ENCODE data around the gene CHI3L2. TPM values are rescaled to one million over a fixed set of nuclear protein-coding genes. Genes with fewer than 3 reads are reported as not detected.

Gene CHI3L2
- total and polyA plus RNA-seq, 10 of the 15 experiments (the other 5 are each of a cell fraction or from before 2014, with no cell fraction given): 37.1 to 508 (median 98.3) TPM

DNA sequence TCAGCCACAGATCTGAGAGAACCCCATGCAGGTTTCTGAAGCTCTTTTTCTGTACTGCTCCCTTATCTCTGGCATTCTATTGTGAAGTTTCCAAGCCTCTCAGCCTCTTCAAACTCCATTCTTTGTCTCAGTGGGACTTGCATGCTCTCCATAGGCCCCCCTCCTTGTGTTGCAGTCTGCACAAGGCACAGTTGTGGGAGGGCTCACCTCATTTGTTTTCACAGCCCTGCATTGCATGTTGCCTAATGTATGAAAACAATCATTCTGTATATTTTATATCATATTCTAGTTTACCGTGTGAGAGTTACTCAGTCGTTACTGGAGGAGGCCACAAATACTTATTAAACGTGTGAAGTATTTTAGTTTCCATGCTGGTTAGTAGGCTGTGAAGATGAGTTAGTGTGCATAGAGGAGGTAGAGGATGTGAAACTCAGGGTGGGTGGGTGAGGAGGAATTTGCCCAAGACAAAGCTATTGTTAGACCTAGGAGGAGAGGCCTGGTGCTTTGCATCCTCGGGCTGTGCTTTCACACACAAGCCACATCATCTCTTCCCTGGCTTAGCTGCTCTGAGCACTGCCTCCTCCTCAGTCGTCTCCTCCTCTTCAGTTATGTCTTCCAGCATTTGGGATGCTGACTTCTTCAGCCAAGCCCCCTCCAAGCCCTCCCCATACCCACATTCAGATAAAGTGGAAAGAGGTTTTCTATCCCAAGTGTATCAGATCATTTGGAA is 7.8 kb upstream of the CHI3L2 start (continued):
- TF ChIP-seq, protein P1, sequence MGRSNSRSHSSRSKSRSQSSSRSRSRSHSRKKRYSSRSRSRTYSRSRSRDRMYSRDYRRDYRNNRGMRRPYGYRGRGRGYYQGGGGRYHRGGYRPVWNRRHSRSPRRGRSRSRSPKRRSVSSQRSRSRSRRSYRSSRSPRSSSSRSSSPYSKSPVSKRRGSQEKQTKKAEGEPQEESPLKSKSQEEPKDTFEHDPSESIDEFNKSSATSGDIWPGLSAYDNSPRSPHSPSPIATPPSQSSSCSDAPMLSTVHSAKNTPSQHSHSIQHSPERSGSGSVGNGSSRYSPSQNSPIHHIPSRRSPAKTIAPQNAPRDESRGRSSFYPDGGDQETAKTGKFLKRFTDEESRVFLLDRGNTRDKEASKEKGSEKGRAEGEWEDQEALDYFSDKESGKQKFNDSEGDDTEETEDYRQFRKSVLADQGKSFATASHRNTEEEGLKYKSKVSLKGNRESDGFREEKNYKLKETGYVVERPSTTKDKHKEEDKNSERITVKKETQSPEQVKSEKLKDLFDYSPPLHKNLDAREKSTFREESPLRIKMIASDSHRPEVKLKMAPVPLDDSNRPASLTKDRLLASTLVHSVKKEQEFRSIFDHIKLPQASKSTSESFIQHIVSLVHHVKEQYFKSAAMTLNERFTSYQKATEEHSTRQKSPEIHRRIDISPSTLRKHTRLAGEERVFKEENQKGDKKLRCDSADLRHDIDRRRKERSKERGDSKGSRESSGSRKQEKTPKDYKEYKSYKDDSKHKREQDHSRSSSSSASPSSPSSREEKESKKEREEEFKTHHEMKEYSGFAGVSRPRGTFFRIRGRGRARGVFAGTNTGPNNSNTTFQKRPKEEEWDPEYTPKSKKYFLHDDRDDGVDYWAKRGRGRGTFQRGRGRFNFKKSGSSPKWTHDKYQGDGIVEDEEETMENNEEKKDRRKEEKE (IDR thresholded peaks at IDR 0.05): no peak
- TF ChIP-seq POU2F2 (IDR thresholded peaks at IDR 0.05; ENCODE audit: borderline replicate concordance, low read depth, low read length) (peak; percentile 95), MYC (IDR thresholded peaks at IDR 0.05; ENCODE audit: insufficient read depth, insufficient read length, insufficient replicate concordance, low read length, severe bottlenecking) (no peak), ESRRA (IDR thresholded peaks at IDR 0.05; ENCODE audit: low read length) (no peak), MYB (IDR thresholded peaks at IDR 0.05; ENCODE audit: borderline replicate concordance, low read depth, low read length) (peak; percentile 12; the same call in 1 of the 2 replicates), MEF2B (IDR thresholded peaks at IDR 0.05; ENCODE audit: partially characterized antibody, poor library complexity, severe bottlenecking) (no peak), SPI1 (IDR thresholded peaks at IDR 0.05; ENCODE audit: borderline replicate concordance, insufficient read depth, low read depth, low read length) (peak; percentile 95), PAX8 (IDR thresholded peaks at IDR 0.05) (no peak), TBL1XR1 (IDR thresholded peaks at IDR 0.05; ENCODE audit: low read depth, low read length) (peak; percentile 89; the same call in 1 of the 2 replicates), ZNF217 (IDR thresholded peaks at IDR 0.05) (no peak), JUNB (IDR thresholded peaks at IDR 0.05) (peak; percentile 44; the same call in 1 of the 2 replicates), EED (IDR thresholded peaks at IDR 0.05; ENCODE audit: low read depth) (peak; percentile 98), SMAD1 (IDR thresholded peaks at IDR 0.05; ENCODE audit: low read depth, partially characterized antibody) (peak; percentile 97), SREBF1 (IDR thresholded peaks at IDR 0.05; ENCODE audit: low read length) (no peak), EGR1 (IDR thresholded peaks at IDR 0.05; ENCODE audit: borderline replicate concordance in 1 of 2, low read depth in 2 of 2, low read length in 2 of 2) (peak in 1 of 2 experiments; percentile 59; a peak in 1 of 3 replicates), ZBED1 (IDR thresholded peaks at IDR 0.05; ENCODE audit: borderline replicate concordance) (peak; percentile 98), ZNF24 (IDR thresholded peaks at IDR 0.05) (no peak)
- TF ChIP-seq, protein P2, sequence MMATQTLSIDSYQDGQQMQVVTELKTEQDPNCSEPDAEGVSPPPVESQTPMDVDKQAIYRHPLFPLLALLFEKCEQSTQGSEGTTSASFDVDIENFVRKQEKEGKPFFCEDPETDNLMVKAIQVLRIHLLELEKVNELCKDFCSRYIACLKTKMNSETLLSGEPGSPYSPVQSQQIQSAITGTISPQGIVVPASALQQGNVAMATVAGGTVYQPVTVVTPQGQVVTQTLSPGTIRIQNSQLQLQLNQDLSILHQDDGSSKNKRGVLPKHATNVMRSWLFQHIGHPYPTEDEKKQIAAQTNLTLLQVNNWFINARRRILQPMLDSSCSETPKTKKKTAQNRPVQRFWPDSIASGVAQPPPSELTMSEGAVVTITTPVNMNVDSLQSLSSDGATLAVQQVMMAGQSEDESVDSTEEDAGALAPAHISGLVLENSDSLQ (IDR thresholded peaks at IDR 0.05): 0 out of 2 replicates have a peak, but pooled peaks have one; percentile 8
- TF ChIP-seq, protein P3, sequence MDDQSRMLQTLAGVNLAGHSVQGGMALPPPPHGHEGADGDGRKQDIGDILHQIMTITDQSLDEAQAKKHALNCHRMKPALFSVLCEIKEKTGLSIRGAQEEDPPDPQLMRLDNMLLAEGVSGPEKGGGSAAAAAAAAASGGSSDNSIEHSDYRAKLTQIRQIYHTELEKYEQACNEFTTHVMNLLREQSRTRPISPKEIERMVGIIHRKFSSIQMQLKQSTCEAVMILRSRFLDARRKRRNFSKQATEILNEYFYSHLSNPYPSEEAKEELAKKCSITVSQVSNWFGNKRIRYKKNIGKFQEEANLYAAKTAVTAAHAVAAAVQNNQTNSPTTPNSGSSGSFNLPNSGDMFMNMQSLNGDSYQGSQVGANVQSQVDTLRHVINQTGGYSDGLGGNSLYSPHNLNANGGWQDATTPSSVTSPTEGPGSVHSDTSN (IDR thresholded peaks at IDR 0.05; ENCODE audit: insufficient replicate concordance, low read depth, low read length): peak; percentile 14

Data from GM12878 (cell line).